Tibial artery (tissue), 4 donors: ENCODE results near the gene RIMBP2.

Experiments
- DNase-seq, 2 donors: peaks; one replicate each; pipeline ENCODE4 v3.0.0-alpha.2; 2019
- H3K27ac ChIP-seq, 2 donors: fragments of 200-600 bp; sonication (generic) in 1 of 2; 1 replicate in 1 of 2; 2 replicates in 1 of 2; pipeline ENCODE4 v1.5.1; 2018 to 2019; ENCODE audit warnings: mild to moderate bottlenecking in 1 of 2
- H3K27me3 ChIP-seq, 2 donors: fragments of 200-600 bp; sonication (generic) in 1 of 2; one replicate each; pipeline versions ENCODE4 v1.5.1 to v1.6.0; 2016 to 2019
- H3K36me3 ChIP-seq, 3 donors: fragments of 200-600 bp; sonication (generic) in 2 of 3; one replicate each; pipeline ENCODE4 v1.5.1; 2016 to 2019; ENCODE audit warnings: mild to moderate bottlenecking in 2 of 3
- H3K4me1 ChIP-seq, 4 donors: fragments of 200-600 bp; sonication (generic) in 2 of 4; 1 replicate in 3 of 4; 2 replicates in 1 of 4; pipeline ENCODE4 v1.5.1; 2016 to 2019
- H3K4me3 ChIP-seq, 2 donors: fragments of 200-600 bp; sonication (generic) in 1 of 2; 1 replicate in 1 of 2; 2 replicates in 1 of 2; pipeline ENCODE4 v1.5.1; 2018 to 2019; ENCODE audit warnings: mild to moderate bottlenecking in 2 of 2
- H3K9me3 ChIP-seq, 3 donors: fragments of 200-600 bp; sonication (generic) in 1 of 3; one replicate each; pipeline ENCODE4 v1.5.1; 2016 to 2019
- CTCF ChIP-seq, 2 experiments: fragments of 200-600 bp in 1 of 2; fragments of 450-650 bp in 1 of 2; IDR thresholded peaks; one replicate each; pipeline ENCODE4 v1.5.1; 2017 to 2019; ENCODE audit warnings: antibody characterized with exemption in 2 of 2, mild to moderate bottlenecking in 1 of 2, moderate library complexity in 1 of 2
- intact Hi-C: fragments of 100-400 bp; cut with DNase I; formaldehyde crosslinking; loops from one replicate; pipeline ENCODE4 v1.15.0; 2023; ENCODE audit warnings: low total_unique reads

The RIMBP2 gene

GRCh38 chr12:130664252-130664651 lies 51.8 kb downstream of the RIMBP2 start:
- H3K4me1 ChIP-seq: no peaks in the 10 kb centered on the region
- no peaks in the 10 kb centered on the region for H3K36me3 ChIP-seq
- DNase-seq: no peak
- H3K4me3 ChIP-seq: no peak overlapping the region
- intact Hi-C loops: no loop called here
- H3K27ac ChIP-seq: no peak overlapping the region
- H3K9me3 ChIP-seq: no peaks in the 10 kb centered on the region
- TF ChIP-seq CTCF (IDR thresholded peaks at IDR 0.05): no peak
- H3K27me3 ChIP-seq: no peaks in the 10 kb centered on the region

GRCh38 chr12:130663514-130663913 lies 52.6 kb downstream of the RIMBP2 start:
- intact Hi-C loops: no loop called here
- Histone ChIP-seq H3K36me3 (no peaks in the 10 kb centered on the region), H3K4me3 (no peak overlapping the region), H3K27me3 (no peaks in the 10 kb centered on the region), H3K9me3 (no peaks in the 10 kb centered on the region), H3K27ac (no peak overlapping the region), H3K4me1 (no peaks in the 10 kb centered on the region)
- DNase-seq: no peak
- no peak for TF ChIP-seq CTCF (IDR thresholded peaks at IDR 0.05)

GRCh38 chr12:130661486-130662255 lies 54.4 kb downstream of the RIMBP2 start:
- no peak for TF ChIP-seq CTCF (IDR thresholded peaks at IDR 0.05)
- intact Hi-C loops: no loop called here
- peaks cover 0 to 5% (median 0%) of the 10 kb centered on the region in 3 donors for H3K9me3 ChIP-seq

GRCh38 chr12:130661059-130661458 lies 55.0 kb downstream of the RIMBP2 start:
- Histone ChIP-seq H3K9me3 (peaks cover 0 to 5% (median 0%) of the 10 kb centered on the region in 3 donors), H3K4me3 (no peak overlapping the region), H3K27ac (no peak overlapping the region), H3K27me3 (no peaks in the 10 kb centered on the region), H3K36me3 (no peaks in the 10 kb centered on the region), H3K4me1 (no peaks in the 10 kb centered on the region)
- DNase-seq: no peak
- intact Hi-C loops: no loop called here
- no peak for TF ChIP-seq CTCF (IDR thresholded peaks at IDR 0.05)

More at GRCh38 chr12:130661486-130662255, 54.4 kb downstream of the RIMBP2 start:
- DNase-seq: no peak
- H3K4me1 ChIP-seq: no peaks in the 10 kb centered on the region
- H3K36me3 ChIP-seq: no peaks in the 10 kb centered on the region
- H3K27ac ChIP-seq: no peak overlapping the region
- no peaks in the 10 kb centered on the region for H3K27me3 ChIP-seq
- H3K4me3 ChIP-seq: no peak overlapping the region

- no peak overlapping the region for H3K4me3 ChIP-seq
- H3K36me3 ChIP-seq: no peaks in the 10 kb centered on the region
- H3K4me1 ChIP-seq: no peaks in the 10 kb centered on the region
- DNase-seq: no peak
- H3K27me3 ChIP-seq: no peaks in the 10 kb centered on the region
- H3K27ac ChIP-seq: no peak overlapping the region
- intact Hi-C loops: no loop called here
- H3K9me3 ChIP-seq: peaks cover 0 to 14% (median 6%) of the 10 kb centered on the region in 3 donors
- TF ChIP-seq CTCF (IDR thresholded peaks at IDR 0.05): no peak
These were observed 57.8 kb downstream of the RIMBP2 start for GRCh38 chr12:130658145-130658911.
